IPS-18c (cell line): ENCODE data around the gene HMGN1.
A peak's percentile ranks its signal among the peaks of the same experiment; 100 is the strongest.
"Not testable (repeated sequence)": the region's sequence is repeated elsewhere in the genome, so short reads cannot be mapped to it uniquely, and the experiment has no call there.

ENCODE experiments used
- H3K4me3 ChIP-seq: 2 replicates; pipeline ENCODE4 v1.7.0; 2013; ENCODE audit warnings: low read depth, mild to moderate bottlenecking, low read length, moderate library complexity; ENCODE audit not compliant: insufficient read depth
- H3K9me3 ChIP-seq: one replicate; pipeline ENCODE4 v1.6.1; 2013; ENCODE audit warnings: mild to moderate bottlenecking, low read length, moderate library complexity; ENCODE audit not compliant: control insufficient read depth, insufficient read depth

The HMGN1 gene

GRCh38 chr21:39348355-39349210 lies at the start of gene HMGN1:
HMGN1 (minus strand) TSS chr21:39349088; CDS start chr21:39348917, 171 bp downstream.
- H3K9me3 ChIP-seq, result no peaks in the 10 kb centered on the region
- H3K4me3 ChIP-seq, result peak within 1 kb of the TSS; percentile 95

- no peaks in the 10 kb centered on the region for H3K9me3 ChIP-seq
- no peak overlapping the region for H3K4me3 ChIP-seq
These were observed 48.9 kb upstream of the HMGN1 start for GRCh38 chr21:39397646-39398385.

- H3K9me3 ChIP-seq, result no peaks in the 10 kb centered on the region
- H3K4me3 ChIP-seq, result no peak overlapping the region
These were observed 44.1 kb upstream of the HMGN1 start for GRCh38 chr21:39392981-39393380.

- H3K9me3 ChIP-seq, result no peaks in the 10 kb centered on the region
These were observed 41.4 kb upstream of the HMGN1 start for GRCh38 chr21:39390212-39390765.

GRCh38 chr21:39388811-39389155 lies 39.9 kb upstream of the HMGN1 start:
- no peaks in the 10 kb centered on the region for H3K9me3 ChIP-seq
- no peak overlapping the region for H3K4me3 ChIP-seq

More at GRCh38 chr21:39390212-39390765, 41.4 kb upstream of the HMGN1 start:
- no peak overlapping the region for H3K4me3 ChIP-seq

GRCh38 chr21:39388038-39388810 lies 39.3 kb upstream of the HMGN1 start:
- Histone ChIP-seq H3K4me3 (peak overlapping the region; percentile 38; the same call in 1 of the 2 replicates), H3K9me3 (no peaks in the 10 kb centered on the region)

- Histone ChIP-seq H3K4me3 (peak overlapping the region; percentile 38; the same call in 1 of the 2 replicates), H3K9me3 (no peaks in the 10 kb centered on the region)
These were observed 38.7 kb upstream of the HMGN1 start for GRCh38 chr21:39387461-39388037.

GRCh38 chr21:39386899-39387298 lies 38.0 kb upstream of the HMGN1 start:
- no peaks in the 10 kb centered on the region for H3K9me3 ChIP-seq
- no peak overlapping the region for H3K4me3 ChIP-seq

GRCh38 chr21:39386194-39386593 lies 37.3 kb upstream of the HMGN1 start:
- Histone ChIP-seq H3K9me3 (no peaks in the 10 kb centered on the region), H3K4me3 (no peak overlapping the region)

- no peaks in the 10 kb centered on the region for H3K9me3 ChIP-seq
- no peak overlapping the region for H3K4me3 ChIP-seq
These were observed 36.6 kb upstream of the HMGN1 start for GRCh38 chr21:39385299-39386145.

GRCh38 chr21:39384674-39385298 lies 35.9 kb upstream of the HMGN1 start:
- Histone ChIP-seq H3K9me3 (no peaks in the 10 kb centered on the region), H3K4me3 (no peak overlapping the region)

GRCh38 chr21:39382096-39382495 lies 33.2 kb upstream of the HMGN1 start:
- H3K9me3 ChIP-seq, H3K4me3 ChIP-seq: not testable (repeated sequence)

GRCh38 chr21:39381009-39381408 lies 32.1 kb upstream of the HMGN1 start:
- Histone ChIP-seq H3K4me3 (peak overlapping the region; percentile 96), H3K9me3 (no peaks in the 10 kb centered on the region)

GRCh38 chr21:39379986-39380891 lies 31.4 kb upstream of the HMGN1 start:
- H3K4me3 ChIP-seq, result peak overlapping the region; percentile 96

More at GRCh38 chr21:39379986-39380891, 31.4 kb upstream of the HMGN1 start:
- no peaks in the 10 kb centered on the region for H3K9me3 ChIP-seq
